Adrenal gland (tissue), 12 donors: ENCODE results near the gene PYY. TPM values are rescaled to one million over a fixed set of nuclear protein-coding genes. Genes with fewer than 3 reads are reported as not detected.

ENCODE experiments used
- DNase-seq, 7 donors: peaks; one replicate each; pipeline ENCODE4 v3.0.0-alpha.2; 2019 to 2020
- H3K27ac ChIP-seq, 5 donors: fragments of 200-600 bp; sonication (generic) in 4 of 5; 1 replicate in 3 of 5; 2 replicates in 2 of 5; pipeline versions ENCODE4 v1.5.1 to v1.8.0; 2016 to 2020; ENCODE audit warnings: mild to moderate bottlenecking in 1 of 5
- H3K27me3 ChIP-seq: fragments of 200-600 bp; 2 replicates; pipeline ENCODE4 v1.8.0; 2021
- H3K36me3 ChIP-seq, 2 donors: fragments of 200-600 bp; replicated peaks in 1 of 2; 1 replicate in 1 of 2; 2 replicates in 1 of 2; pipeline versions ENCODE4 v1.5.1 to v1.8.0; 2018 to 2022
- H3K4me1 ChIP-seq, 2 donors: fragments of 200-600 bp; replicated peaks in 1 of 2; 1 replicate in 1 of 2; 2 replicates in 1 of 2; pipeline versions ENCODE4 v1.5.1 to v1.8.0; 2018 to 2021
- H3K4me3 ChIP-seq, 4 donors: fragments of 200-600 bp; sonication (generic) in 3 of 4; one replicate each; pipeline ENCODE4 v1.5.1; 2016 to 2018
- H3K9me3 ChIP-seq, 3 donors: fragments of 200-600 bp; sonication (generic) in 1 of 3; replicated peaks in 1 of 3; 1 replicate in 2 of 3; 2 replicates in 1 of 3; pipeline versions ENCODE4 v1.5.1 to v1.8.0; 2016 to 2021
- POLR2A ChIP-seq, 2 donors: fragments of 450-650 bp; IDR thresholded peaks; one replicate each; pipeline ENCODE4 v1.6.1; 2017; ENCODE audit warnings: antibody characterized with exemption in 2 of 2, mild to moderate bottlenecking in 2 of 2, moderate library complexity in 1 of 2
- WGBS, 4 donors: extraction: QIAGEN DNeasy Blood & Tissue Kit in 2 of 4; methylation state at CpG; one replicate each; pipeline versions ENCODE4 v1.1.5 to v1.1.7; 2013 to 2017; 5-methylcytosine and 5-hydroxymethylcytosine counted together
- intact Hi-C, 2 donors: fragments of 100-400 bp; cut with DNase I; formaldehyde crosslinking; loops; one replicate each; pipeline versions ENCODE4 v1.14.1 to v1.15.0; 2022 to 2023
- polyA plus RNA-seq, 3 donors: library from polyadenylated mRNA; stranded (reverse); fragments of 200-250 nt in 2 of 3; fragments of 350-450 nt in 1 of 3; fragmentation: Illumina TruSeq in 1 of 3; extraction: RNeasy Lipid Tissue Mini Kit (QIAGEN cat#74804) in 1 of 3; gene quantifications; one replicate each; pipeline ENCODE4 v1.2.3, GENCODE V29; 2013 to 2014
- total RNA-seq, 9 donors: library from RNA; depleted of rRNA in 4 of 9; stranded (reverse); fragments of >200 nt in 4 of 9; fragments of 120-200 nt in 1 of 9; fragmentation: NEBNext Ultra II Directional in 1 of 9; extraction: Animal tissue kit (Norgen Biotek cat#: 25700) in 1 of 9; gene quantifications; one replicate each; pipeline versions ENCODE4 v1.1.0 to v1.2.4, GENCODE V29; 2013 to 2023
- TF ChIP-seq, protein P1 (sequence below), 6 experiments: fragments of 450-650 bp in 4 of 6; fragments of 200-600 bp in 2 of 6; sonication (generic) in 1 of 6; IDR thresholded peaks; 1 replicate in 5 of 6; 2 replicates in 1 of 6; pipeline versions ENCODE4 v1.5.1 to v1.8.0; 2016 to 2021; ENCODE audit warnings: antibody characterized with exemption in 6 of 6, mild to moderate bottlenecking in 2 of 6, moderate library complexity in 1 of 6
- donor health status: healthy with polysubstance abuse.
- donor health status: Bipolar disorder and iron deficiency.
- donor health status: DM: yes; HTN: yes; CAD: no.
- donor health status: DM: no; HTN: no; CAD: no.
- donor health status: DM: no; HTN: no; CAD: no.
- donor health status: DM: yes; HTN: yes; CAD: no.

The PYY gene
- total and polyA plus RNA-seq, 12 donors = 0.43 TPM; not detected in 11

DNA sequence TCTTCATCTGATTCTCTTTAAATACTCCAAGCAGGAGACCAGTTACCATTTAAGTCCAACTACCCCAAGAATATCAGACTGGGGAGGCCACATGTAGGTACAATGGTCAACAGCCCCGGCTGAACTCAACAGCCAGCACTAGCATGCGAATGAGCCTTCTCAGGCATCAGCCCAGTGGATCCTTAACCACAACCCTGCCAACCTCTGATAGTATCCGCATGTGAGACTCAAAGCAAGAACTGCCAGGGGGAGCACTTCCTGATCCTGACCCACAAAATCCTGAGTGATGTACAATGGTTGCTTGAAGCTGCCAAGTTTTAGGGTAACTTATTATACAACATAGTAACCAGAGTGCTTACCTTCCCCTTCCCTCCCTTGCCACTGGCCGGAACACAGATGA lies 4.0 kb downstream of the PYY start:
- WGBS, 4 donors = 64 to 81% (median 71%) methylated on average over 2 to 4 of the region's 4 CpGs
- Histone ChIP-seq H3K36me3 (no peaks in the 10 kb centered on the region), H3K4me3 (no peak overlapping the region), H3K4me1 (no peaks in the 10 kb centered on the region), H3K27me3 (peaks cover 29% of the 10 kb centered on the region), H3K27ac (no peak overlapping the region), H3K9me3 (no peaks in the 10 kb centered on the region)
- intact Hi-C loops = loop anchor here in 1 of 2 donors (10.0 kb wide), 1 partner anchor 215 kb away; no protein-coding TSS in a partner anchor
- no peak for DNase-seq
- TF ChIP-seq, protein P1, sequence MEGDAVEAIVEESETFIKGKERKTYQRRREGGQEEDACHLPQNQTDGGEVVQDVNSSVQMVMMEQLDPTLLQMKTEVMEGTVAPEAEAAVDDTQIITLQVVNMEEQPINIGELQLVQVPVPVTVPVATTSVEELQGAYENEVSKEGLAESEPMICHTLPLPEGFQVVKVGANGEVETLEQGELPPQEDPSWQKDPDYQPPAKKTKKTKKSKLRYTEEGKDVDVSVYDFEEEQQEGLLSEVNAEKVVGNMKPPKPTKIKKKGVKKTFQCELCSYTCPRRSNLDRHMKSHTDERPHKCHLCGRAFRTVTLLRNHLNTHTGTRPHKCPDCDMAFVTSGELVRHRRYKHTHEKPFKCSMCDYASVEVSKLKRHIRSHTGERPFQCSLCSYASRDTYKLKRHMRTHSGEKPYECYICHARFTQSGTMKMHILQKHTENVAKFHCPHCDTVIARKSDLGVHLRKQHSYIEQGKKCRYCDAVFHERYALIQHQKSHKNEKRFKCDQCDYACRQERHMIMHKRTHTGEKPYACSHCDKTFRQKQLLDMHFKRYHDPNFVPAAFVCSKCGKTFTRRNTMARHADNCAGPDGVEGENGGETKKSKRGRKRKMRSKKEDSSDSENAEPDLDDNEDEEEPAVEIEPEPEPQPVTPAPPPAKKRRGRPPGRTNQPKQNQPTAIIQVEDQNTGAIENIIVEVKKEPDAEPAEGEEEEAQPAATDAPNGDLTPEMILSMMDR (IDR thresholded peaks at IDR 0.05) = no peak
- TF ChIP-seq POLR2A (IDR thresholded peaks at IDR 0.05) = no peak

DNA sequence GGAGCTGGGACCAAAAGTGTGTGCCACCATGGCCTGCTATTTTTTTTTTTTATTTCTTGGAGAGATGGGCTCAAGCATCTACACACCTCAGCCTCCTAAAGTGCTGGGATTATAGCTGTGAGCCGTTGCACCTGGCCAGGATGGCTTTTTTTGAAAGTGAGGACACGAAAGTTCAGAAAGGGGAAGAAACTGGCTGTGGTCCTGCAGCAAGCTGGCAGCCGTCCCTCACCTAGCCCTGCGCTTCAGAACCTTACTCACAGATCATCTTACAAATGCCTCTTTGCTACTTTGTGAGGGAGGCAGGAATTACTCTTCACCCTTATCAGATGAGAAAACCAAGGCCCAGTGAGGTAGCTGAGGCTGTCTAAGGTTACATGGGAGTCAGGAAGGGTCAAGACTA lies 7.0 kb downstream of the PYY start:
- Histone ChIP-seq H3K36me3 (no peaks in the 10 kb centered on the region), H3K27me3 (peaks cover 12% of the 10 kb centered on the region), H3K27ac (no peak overlapping the region), H3K4me3 (no peak overlapping the region), H3K4me1 (no peaks in the 10 kb centered on the region), H3K9me3 (no peaks in the 10 kb centered on the region)
- TF ChIP-seq, protein P1 (IDR thresholded peaks at IDR 0.05) = no peak
- TF ChIP-seq POLR2A (IDR thresholded peaks at IDR 0.05) = no peak
- DNase-seq = no peak
- WGBS, 4 donors = 45 to 68% (median 60%) methylated on average over 3 to 4 of the region's 4 CpGs
- intact Hi-C loops = loop anchor here in 1 of 2 donors (10.0 kb wide), 1 partner anchor 218 kb away; no protein-coding TSS in a partner anchor

DNA sequence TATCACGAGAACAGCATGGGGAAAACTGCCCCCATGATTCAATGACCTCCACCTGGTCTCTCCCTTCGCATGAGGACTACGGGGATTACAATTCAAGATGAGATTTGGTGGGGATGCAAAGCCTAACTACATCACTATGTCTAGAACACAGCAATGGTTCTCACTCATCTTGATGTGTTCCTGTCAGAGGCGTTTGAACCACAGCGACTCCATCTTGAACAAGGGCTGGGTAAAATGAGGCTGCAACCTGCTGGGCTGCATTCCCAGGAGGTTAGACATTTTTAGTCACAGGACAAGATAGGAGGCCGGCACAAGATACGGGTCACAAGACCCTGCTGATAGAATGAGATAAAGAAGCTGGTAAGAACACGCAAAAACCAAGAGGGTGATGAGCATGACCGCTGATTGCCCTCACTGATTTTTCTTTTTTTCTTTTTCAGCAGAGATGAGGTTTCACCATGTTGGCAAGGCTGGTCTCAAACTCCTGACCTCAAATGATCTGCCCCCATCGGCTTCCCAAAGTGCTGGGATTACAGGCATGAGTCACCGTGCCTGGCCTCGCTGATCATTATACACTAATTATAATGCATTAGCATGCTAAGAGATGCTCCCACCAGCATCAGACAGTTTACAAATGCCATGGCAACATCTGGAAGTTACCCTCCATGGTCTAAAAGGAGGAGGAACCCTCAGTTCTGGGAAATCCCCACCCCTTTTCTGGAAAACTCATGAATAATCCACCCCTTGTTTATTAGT lies 8.5 kb downstream of the PYY start:
- TF ChIP-seq, protein P1 (IDR thresholded peaks at IDR 0.05) = no peak
- TF ChIP-seq POLR2A (IDR thresholded peaks at IDR 0.05) = no peak
- Histone ChIP-seq H3K4me1 (no peaks in the 10 kb centered on the region), H3K4me3 (no peak overlapping the region), H3K27me3 (no peaks in the 10 kb centered on the region), H3K27ac (no peak overlapping the region), H3K9me3 (no peaks in the 10 kb centered on the region), H3K36me3 (no peaks in the 10 kb centered on the region)
- intact Hi-C loops = loop anchor here in 1 of 2 donors (2.0 to 10.0 kb wide), 2 partner anchors 50 to 220 kb away; no protein-coding TSS in a partner anchor
- no peak for DNase-seq
- 59 to 81% (median 73%) methylated on average over 12 of the region's 12 CpGs for WGBS, 4 donors

DNA sequence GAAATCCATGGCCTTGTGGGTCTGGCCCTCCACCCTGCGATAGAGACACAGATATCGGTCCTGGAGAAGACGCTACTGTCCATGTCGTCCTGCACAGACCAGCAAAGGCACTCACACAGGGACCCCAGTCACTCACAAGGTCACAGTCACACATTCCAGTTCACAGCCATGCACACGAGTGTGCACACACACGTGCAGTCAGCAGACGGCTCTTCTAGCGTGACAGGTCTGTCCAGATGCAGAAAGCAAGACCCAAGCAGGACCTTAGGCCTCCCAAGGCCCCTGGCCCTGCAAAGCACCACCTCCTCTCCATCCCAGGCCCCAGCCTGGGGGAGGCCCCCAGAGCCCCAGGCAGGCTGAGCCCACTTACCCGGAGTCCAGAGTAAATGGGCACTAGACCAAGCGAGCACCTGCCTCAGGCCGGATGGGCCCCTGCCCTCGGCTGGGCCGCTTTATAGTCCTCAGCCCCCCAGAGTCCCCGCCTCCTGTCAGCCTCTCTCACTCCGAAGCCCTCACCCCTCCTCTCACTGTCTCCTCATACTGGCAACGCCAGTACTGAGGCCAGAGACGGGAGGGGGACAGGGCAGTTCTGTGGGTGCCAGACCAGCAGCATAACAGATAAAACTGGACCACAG lies 11.6 kb downstream of the PYY start, which contains the start of gene PPY:
Gene PPY (minus strand): TSS at position 426 of the 635 bp plus-strand sequence. CDS start 822 bp downstream, outside the sequence.
- intact Hi-C loops = loop anchor here (5.0 to 10.0 kb wide), 3 partner anchors 55 to 223 kb away; no protein-coding TSS in a partner anchor
- 81 to 85% (median 84%) methylated on average over 10 to 17 of the region's 17 CpGs for WGBS, 4 donors
- H3K36me3 ChIP-seq = no peaks in the 10 kb centered on the region
- no peak within 1 kb of the TSS for H3K4me3 ChIP-seq
- no peak for TF ChIP-seq POLR2A (IDR thresholded peaks at IDR 0.05)
- TF ChIP-seq, protein P1 (IDR thresholded peaks at IDR 0.05) = no peak
- peaks cover 7% of the 10 kb centered on the region for H3K27me3 ChIP-seq
- H3K9me3 ChIP-seq = no peaks in the 10 kb centered on the region
- H3K27ac ChIP-seq = no peak within 1 kb of the TSS
- no peak for DNase-seq
- H3K4me1 ChIP-seq = no peaks in the 10 kb centered on the region
